ENCODE data around the gene OTOS. TPM values are rescaled to one million over a fixed set of nuclear protein-coding genes. Genes with fewer than 3 reads are reported as not detected.

OTOS gene
- total RNA-seq, 1 experiment from 2014 or later: not detected

DNA sequence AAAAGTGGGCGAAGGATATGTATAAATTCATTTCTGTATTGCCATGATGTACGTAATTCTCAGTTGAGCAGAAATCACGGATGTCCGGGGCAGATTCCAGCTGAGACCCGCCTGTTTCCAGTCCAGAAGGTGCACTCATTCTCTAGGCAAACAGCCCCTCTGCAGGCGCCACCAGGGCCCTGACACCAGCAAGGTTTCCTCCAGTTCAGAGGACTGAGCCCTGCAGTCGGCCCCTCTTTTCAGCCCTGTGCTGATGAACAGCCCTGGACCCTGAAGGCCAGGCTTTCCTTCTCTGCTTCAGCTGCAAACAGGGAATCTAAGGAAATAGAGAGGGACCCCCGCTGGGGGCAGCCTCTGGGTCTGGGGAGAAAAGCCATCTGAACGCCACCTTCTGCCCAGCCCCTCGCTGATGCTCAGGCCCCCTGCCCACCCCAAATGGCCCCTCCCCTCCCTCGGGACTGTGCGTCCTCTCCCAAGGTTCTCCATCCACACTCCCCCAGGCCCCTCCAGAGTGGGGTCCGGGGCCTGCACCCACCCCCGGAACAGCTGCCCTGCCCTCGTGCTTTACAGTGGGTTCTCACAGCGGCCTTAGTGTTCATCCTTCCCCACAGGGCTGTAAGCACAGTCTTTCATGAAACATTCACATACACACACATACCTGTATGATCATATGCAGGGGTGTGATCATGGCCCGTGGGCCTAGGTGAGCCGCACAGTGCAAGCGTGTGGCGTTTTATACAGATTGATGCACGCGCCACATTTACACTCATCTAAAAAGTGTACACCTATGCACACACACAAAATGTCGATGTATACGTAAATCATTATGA is 16.4 kb downstream of the OTOS start:
- Histone ChIP-seq H3K4me3 (replicated peaks in 1 of 2; ENCODE audit: low read depth in 1 of 2, low read length in 2 of 2) (no peak overlapping the region), H3K9me2 (ENCODE audit: insufficient read depth) (no peaks in the 10 kb centered on the region), H3K27me3 (ENCODE audit: insufficient read depth, low read length) (no peaks in the 10 kb centered on the region; the same call in 1 of the 2 replicates), H3K79me2 (ENCODE audit: insufficient read depth, low read length) (no peaks in the 10 kb centered on the region), H3K36me3 (ENCODE audit: control insufficient read depth in 1 of 2, insufficient read depth in 2 of 2, low read length in 2 of 2) (peaks cover 0 to 12% of the 10 kb centered on the region in 2 experiments; a peak in 1 of 4 replicates), H2AFZ (ENCODE audit: low read depth, low read length, poor library complexity, severe bottlenecking) (no peak overlapping the region), H4K20me1 (ENCODE audit: insufficient read depth) (no peaks in the 10 kb centered on the region), H3K27ac (ENCODE audit: low read depth, low read length) (no peak overlapping the region), H3K4me2 (ENCODE audit: low read length) (no peak overlapping the region), H3K9ac (ENCODE audit: low read length) (no peak overlapping the region), H3K9me3 (ENCODE audit: control insufficient read depth in 1 of 2, insufficient read depth in 1 of 2, low read depth in 1 of 2, low read length in 2 of 2) (no peaks in the 10 kb centered on the region), H3K4me1 (ENCODE audit: control insufficient read depth in 1 of 2, insufficient read depth in 2 of 2, low read length in 2 of 2) (no peaks in the 10 kb centered on the region)
- no peak for TF ChIP-seq YY1 (IDR thresholded peaks at IDR 0.05; ENCODE audit: extremely low read depth, insufficient replicate concordance, low read depth, low read length)
- TF ChIP-seq POLR2A (IDR thresholded peaks at IDR 0.05; ENCODE audit: borderline replicate concordance, extremely low read depth, insufficient read depth, insufficient read length): no peak
- no peak for TF ChIP-seq MAX (IDR thresholded peaks at IDR 0.05)
- no peak for TF ChIP-seq POLR2AphosphoS5 (IDR thresholded peaks at IDR 0.05; ENCODE audit: low read depth, low read length)
- TF ChIP-seq TCF7L2 (IDR thresholded peaks at IDR 0.05; ENCODE audit: borderline replicate concordance, extremely low read depth, insufficient read depth, insufficient read length): no peak
- TF ChIP-seq EZH2phosphoT487 (IDR thresholded peaks at IDR 0.05; ENCODE audit: borderline replicate concordance): no peak
- no peak for TF ChIP-seq SRF (IDR thresholded peaks at IDR 0.05; ENCODE audit: low read depth)
- TF ChIP-seq ZNF274 (IDR thresholded peaks at IDR 0.05; ENCODE audit: low read depth, low read length): no peak
- no peak for TF ChIP-seq FOSL1 (IDR thresholded peaks at IDR 0.05; ENCODE audit: low read depth)
- TF ChIP-seq, protein P1, sequence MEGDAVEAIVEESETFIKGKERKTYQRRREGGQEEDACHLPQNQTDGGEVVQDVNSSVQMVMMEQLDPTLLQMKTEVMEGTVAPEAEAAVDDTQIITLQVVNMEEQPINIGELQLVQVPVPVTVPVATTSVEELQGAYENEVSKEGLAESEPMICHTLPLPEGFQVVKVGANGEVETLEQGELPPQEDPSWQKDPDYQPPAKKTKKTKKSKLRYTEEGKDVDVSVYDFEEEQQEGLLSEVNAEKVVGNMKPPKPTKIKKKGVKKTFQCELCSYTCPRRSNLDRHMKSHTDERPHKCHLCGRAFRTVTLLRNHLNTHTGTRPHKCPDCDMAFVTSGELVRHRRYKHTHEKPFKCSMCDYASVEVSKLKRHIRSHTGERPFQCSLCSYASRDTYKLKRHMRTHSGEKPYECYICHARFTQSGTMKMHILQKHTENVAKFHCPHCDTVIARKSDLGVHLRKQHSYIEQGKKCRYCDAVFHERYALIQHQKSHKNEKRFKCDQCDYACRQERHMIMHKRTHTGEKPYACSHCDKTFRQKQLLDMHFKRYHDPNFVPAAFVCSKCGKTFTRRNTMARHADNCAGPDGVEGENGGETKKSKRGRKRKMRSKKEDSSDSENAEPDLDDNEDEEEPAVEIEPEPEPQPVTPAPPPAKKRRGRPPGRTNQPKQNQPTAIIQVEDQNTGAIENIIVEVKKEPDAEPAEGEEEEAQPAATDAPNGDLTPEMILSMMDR (IDR thresholded peaks at IDR 0.05 in 2 of 3, conservative IDR thresholded peaks at IDR 0.05 in 1 of 3; ENCODE audit: borderline replicate concordance in 1 of 3, insufficient read depth in 1 of 3, low read depth in 2 of 3, low read length in 2 of 3): no peak
- no peak for TF ChIP-seq EZH2 (IDR thresholded peaks at IDR 0.05)
- ChIA-PET RAD21 (ENCODE audit: low non-redundant PET in 1 of 2, low total read pairs in 2 of 2, uncharacterized antibody in 2 of 2, unreplicated experiment in 2 of 2) (no interaction called here), POLR2A (no interaction called here), CTCF (no interaction called here)
- DNase-seq (ENCODE audit: low read depth, low spot score) (no peak), ATAC-seq (no peak)
- BruUV-seq (replicated peaks): no TSS peak
- intact Hi-C loops (cut with micrococcal nuclease): no loop called here

All from HCT116 (cell line).